Stimulated activated naive CD8-positive, alpha-beta T cell treated with anti-CD3 and anti-CD28 coated beads, Interleukin-15, amount 100 ng/mL, for 72 hours (primary cell): ENCODE data around the gene PADI6.

Experiments
- ATAC-seq: fragments of 150-1000 bp; cut with Tn5 transposase; 2 replicates; pipeline ENCODE4 v1.10.0; 2021; ENCODE audit warnings: mild to moderate bottlenecking, moderate library complexity
- DNase-seq, 2 donors: peaks; one replicate each; pipeline ENCODE4 v3.0.0; 2021 to 2022
- H3K27ac Mint-ChIP-seq, 2 donors: one replicate each; pipeline ENCODE4 v1.8.0; 2022; ENCODE audit warnings: mild to moderate bottlenecking in 2 of 2, mixed read lengths in 2 of 2, moderate library complexity in 2 of 2
- H3K27me3 Mint-ChIP-seq: one replicate; pipeline ENCODE4 v1.8.0; 2022; ENCODE audit warnings: mixed read lengths
- H3K4me1 Mint-ChIP-seq: one replicate; pipeline ENCODE4 v1.8.0; 2022; ENCODE audit warnings: mild to moderate bottlenecking, mixed read lengths
- H3K4me3 Mint-ChIP-seq, 2 donors: one replicate each; pipeline ENCODE4 v1.8.0; 2022; ENCODE audit warnings: mild to moderate bottlenecking in 2 of 2, mixed read lengths in 2 of 2, moderate library complexity in 1 of 2
- H3K9me3 Mint-ChIP-seq, 2 donors: one replicate each; pipeline ENCODE4 v1.8.0; 2022; ENCODE audit warnings: mixed read lengths in 2 of 2

The PADI6 gene

GRCh38 chr1:17350083-17350482, 21.9 kb upstream of the PADI6 start:
- ATAC-seq: no peak
- peaks cover 13% of the 10 kb centered on the region for H3K4me1 Mint-ChIP-seq
- no peaks in the 10 kb centered on the region for H3K27me3 Mint-ChIP-seq
- no peaks in the 10 kb centered on the region for H3K9me3 Mint-ChIP-seq
- H3K27ac Mint-ChIP-seq: peak overlapping the region; percentile 75 to 85
- no peak overlapping the region for H3K4me3 Mint-ChIP-seq
- no peak for DNase-seq

DNA sequence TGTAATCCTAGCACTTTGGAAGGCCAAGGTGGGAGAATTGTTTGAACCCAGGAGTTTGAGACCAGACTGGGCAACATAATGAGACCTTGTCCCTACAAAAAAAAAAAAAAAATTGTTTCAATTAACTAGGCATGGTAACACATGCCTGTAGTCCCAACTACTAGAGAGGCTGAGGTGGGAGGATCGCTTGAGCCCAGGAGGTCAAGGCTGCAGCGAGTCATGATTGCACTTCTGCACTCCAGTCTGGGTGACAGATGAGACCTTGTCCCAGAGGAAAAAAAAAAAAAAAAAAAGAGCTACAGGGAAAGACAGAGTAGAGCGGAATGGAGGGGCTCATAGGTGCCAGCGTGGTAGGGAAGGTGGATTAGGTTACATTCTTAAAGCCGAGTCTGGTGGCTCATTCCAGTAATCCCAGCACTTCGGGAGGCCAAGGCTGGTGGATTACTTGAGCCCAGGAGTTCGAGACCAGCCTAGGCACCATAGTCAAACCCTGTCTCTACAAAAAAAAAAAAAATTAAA, 21.0 kb upstream of the PADI6 start:
- no peak for ATAC-seq
- Mint-ChIP-seq H3K9me3 (no peaks in the 10 kb centered on the region), H3K27me3 (no peaks in the 10 kb centered on the region), H3K27ac (peak overlapping the region in 1 of 2 donors; percentile 58), H3K4me3 (no peak overlapping the region), H3K4me1 (peaks cover 20% of the 10 kb centered on the region)
- DNase-seq: no peak

DNA sequence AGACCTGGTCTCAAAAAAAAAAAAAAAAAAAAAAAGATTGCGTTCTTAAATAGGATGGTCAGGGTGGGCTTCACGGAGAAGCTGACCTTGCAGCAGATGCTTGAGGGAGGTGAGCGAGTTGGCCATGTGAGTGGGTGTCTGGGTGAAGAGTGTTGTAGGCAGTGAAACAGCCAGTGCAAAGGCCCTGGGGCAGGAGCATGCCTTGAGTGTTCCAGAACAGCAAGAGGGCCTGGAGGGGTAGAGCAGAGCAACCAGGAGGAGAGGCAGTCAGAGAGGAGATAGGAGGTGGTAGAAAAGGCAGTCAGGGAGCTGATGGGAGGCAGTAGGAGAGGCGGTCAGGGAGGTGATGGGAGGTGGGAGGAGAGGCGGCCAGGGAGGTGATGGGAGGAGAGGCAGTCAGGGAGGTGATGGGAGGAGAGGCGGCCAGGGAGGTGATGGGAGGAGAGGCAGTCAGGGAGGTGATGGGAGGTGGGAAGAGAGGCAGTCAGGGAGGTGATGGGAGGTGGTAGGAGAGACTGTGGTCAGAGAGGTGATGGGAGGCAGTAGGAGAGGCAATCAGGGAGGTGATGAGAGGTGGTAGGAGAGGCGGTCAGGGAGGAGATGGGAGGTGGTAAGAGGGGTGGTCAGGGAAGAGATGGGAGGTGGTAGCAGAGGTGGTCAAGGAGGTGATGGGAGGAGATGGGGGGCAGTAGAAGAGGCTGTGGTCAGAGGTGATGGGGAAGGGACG, 20.2 kb upstream of the PADI6 start:
- H3K4me3 Mint-ChIP-seq: no peak overlapping the region
- ATAC-seq: no peak
- peaks cover 28% of the 10 kb centered on the region for H3K4me1 Mint-ChIP-seq
- no peaks in the 10 kb centered on the region for H3K9me3 Mint-ChIP-seq
- H3K27ac Mint-ChIP-seq: peak overlapping the region in 1 of 2 donors; percentile 90
- H3K27me3 Mint-ChIP-seq: no peaks in the 10 kb centered on the region
- DNase-seq: no peak

GRCh38 chr1:17352419-17352909, 19.5 kb upstream of the PADI6 start:
- H3K4me1 Mint-ChIP-seq: peaks cover 31% of the 10 kb centered on the region
- H3K4me3 Mint-ChIP-seq: no peak overlapping the region
- no peaks in the 10 kb centered on the region for H3K9me3 Mint-ChIP-seq
- ATAC-seq (no peak), DNase-seq (no peak)
- no peaks in the 10 kb centered on the region for H3K27me3 Mint-ChIP-seq
- H3K27ac Mint-ChIP-seq: no peak overlapping the region

DNA sequence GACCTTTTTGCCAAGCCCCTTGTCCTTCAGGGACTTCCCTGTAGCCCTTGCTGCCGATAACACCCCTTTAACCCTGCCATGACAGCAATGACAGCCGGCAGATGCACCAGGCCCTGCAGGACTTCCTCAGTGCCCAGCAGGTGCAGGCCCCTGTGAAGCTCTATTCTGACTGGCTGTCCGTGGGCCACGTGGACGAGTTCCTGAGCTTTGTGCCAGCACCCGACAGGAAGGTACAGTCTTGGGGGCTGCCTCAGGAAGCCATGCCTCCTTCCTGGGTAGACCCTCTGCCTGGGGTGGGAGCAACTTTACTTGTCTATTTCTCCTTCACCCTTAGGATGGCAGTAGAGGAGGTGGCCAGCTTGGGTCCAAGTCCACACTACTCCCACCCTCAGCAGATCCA, 16.1 kb upstream of the PADI6 start:
- ATAC-seq (peak; percentile 98), DNase-seq (peak; percentile 50 to 73)
- H3K27ac Mint-ChIP-seq: peak overlapping the region; percentile 95 to 97
- H3K4me3 Mint-ChIP-seq: peak overlapping the region; percentile 84 to 88
- H3K4me1 Mint-ChIP-seq: peaks cover 24% of the 10 kb centered on the region
- H3K27me3 Mint-ChIP-seq: no peaks in the 10 kb centered on the region
- no peaks in the 10 kb centered on the region for H3K9me3 Mint-ChIP-seq

DNA sequence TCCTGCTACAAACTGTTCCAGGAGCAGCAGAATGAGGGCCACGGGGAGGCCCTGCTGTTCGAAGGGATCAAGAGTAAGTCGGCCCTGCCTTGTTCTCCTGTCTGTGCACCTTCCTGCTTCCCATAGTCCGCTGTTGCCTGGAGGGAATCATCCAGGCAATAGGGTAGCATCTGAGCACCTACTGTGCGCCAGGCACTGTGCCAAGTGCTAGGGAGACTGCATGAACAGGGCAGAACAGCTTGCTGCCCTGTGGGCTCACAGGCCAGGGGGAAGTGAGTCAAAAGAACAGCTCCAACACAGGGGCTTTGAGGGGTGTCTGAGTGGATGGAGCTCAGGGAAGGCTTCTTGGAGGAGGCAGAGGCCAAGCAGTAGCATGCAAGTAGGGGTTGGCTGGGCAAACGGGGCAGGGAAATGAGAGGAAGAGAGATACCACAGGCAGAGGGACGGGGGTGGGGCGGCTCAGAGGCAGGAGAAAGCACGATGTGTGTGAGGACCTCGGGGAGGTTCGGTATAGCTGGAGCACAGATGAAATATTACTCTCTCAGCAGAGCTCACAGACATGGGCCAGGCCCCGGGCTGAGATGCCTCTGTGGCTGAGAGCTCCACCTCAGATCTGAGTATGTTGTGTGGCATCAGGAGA, 15.5 kb upstream of the PADI6 start:
- Mint-ChIP-seq H3K9me3 (no peaks in the 10 kb centered on the region), H3K27ac (peak overlapping the region; percentile 95 to 97), H3K27me3 (no peaks in the 10 kb centered on the region), H3K4me3 (peak overlapping the region; percentile 84 to 88), H3K4me1 (peaks cover 24% of the 10 kb centered on the region)
- DNase-seq: peak in 1 of 2 donors; percentile 25
- peak; percentile 48 for ATAC-seq

DNA sequence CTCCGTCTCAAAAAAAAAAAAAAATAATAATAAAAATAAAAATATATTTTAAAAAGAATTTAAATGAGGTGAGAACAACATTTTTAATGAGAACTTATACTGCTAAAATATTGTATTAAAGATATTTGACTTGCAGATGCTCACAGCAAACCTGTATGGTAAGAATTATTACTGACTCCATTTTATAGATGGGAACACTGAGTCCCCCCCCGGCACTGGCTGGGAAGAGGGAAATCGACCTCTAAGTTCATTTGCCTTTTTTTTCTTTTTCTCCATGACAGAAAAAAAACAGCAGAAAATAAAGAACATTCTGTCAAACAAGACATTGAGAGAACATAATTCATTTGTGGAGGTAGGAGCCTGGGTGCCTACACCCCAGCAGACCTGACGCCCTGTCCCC, 13.4 kb upstream of the PADI6 start:
- Mint-ChIP-seq H3K9me3 (no peaks in the 10 kb centered on the region), H3K27me3 (no peaks in the 10 kb centered on the region), H3K4me1 (peaks cover 24% of the 10 kb centered on the region), H3K27ac (no peak overlapping the region), H3K4me3 (no peak overlapping the region)
- ATAC-seq: no peak
- no peak for DNase-seq

DNA sequence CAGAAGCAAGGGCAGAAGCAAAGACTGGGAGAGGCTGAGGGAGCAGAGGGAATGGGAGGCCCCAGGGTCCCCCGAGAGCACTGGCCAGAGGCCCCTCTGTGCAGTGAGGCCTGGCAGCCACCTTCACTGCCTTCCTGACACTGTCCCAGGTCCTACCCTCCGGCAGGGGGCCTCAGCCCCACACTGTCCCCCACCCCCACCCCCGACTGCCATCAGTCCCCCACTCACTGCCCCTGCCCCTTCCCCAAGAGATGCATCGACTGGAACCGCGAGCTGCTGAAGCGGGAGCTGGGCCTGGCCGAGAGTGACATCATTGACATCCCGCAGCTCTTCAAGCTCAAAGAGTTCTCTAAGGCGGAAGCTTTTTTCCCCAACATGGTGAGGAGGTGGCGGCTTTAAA, 13.0 kb upstream of the PADI6 start:
- H3K9me3 Mint-ChIP-seq: no peaks in the 10 kb centered on the region
- no peak overlapping the region for H3K4me3 Mint-ChIP-seq
- H3K27me3 Mint-ChIP-seq: no peaks in the 10 kb centered on the region
- H3K27ac Mint-ChIP-seq: no peak overlapping the region
- ATAC-seq (no peak), DNase-seq (no peak)
- H3K4me1 Mint-ChIP-seq: peaks cover 24% of the 10 kb centered on the region

DNA sequence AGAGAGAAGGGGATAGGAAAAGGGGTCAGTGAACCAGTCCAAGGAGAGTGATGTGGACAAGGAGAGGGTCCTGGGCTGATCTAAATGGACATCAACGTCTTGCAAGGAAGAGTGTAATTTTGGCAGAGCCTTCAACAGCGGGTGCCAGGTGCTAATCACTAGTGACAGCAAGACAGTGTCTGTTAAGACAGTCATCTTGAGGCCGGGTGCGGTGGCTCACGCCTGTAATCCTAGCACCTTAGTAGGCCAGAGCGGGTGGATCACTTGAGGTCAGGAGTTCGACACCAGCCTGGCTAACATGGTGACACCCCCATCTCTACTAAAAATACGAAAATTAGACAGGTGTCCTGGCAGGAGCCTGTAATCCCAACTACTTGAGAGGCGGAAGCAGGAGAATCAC, 12.2 kb upstream of the PADI6 start:
- no peak overlapping the region for H3K27ac Mint-ChIP-seq
- no peaks in the 10 kb centered on the region for H3K9me3 Mint-ChIP-seq
- no peak for ATAC-seq
- peaks cover 21% of the 10 kb centered on the region for H3K4me1 Mint-ChIP-seq
- no peak for DNase-seq
- no peak overlapping the region for H3K4me3 Mint-ChIP-seq
- no peaks in the 10 kb centered on the region for H3K27me3 Mint-ChIP-seq

DNA sequence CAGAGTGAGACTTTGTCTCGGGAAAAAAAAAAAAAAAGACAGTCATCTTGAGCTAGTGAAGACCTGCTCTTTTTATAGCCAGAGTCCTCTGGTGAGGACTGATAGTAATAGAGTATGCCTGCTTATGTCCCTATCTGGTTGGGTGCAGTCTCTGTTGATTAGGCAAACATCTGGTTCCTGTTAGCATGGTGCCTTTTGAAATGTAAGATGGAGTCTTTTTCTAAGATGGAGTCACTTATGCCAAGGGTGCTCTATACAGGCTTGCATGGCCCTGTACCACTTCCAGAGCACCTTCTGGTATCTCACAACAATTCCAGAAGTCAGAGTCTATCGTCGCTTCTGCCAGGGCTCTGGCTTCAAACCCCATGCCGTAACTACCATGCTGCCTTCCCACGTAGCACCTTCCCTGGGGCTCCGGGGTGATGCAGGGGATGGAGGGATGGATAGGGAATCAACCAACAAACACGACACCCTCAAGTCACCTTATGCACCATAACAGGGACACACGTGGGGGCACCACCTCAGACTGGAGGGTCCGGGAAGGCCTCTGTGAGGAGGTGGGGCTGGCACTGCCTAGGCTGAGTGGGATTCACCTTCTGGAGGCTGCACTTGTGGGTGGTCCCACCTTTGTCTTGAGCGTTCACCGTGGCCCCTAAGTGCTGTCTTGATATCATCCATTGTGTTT, 11.6 kb upstream of the PADI6 start:
- peaks cover 2% of the 10 kb centered on the region for H3K27me3 Mint-ChIP-seq
- H3K4me3 Mint-ChIP-seq: no peak overlapping the region
- DNase-seq (no peak), ATAC-seq (no peak)
- no peaks in the 10 kb centered on the region for H3K9me3 Mint-ChIP-seq
- H3K4me1 Mint-ChIP-seq: peaks cover 16% of the 10 kb centered on the region
- H3K27ac Mint-ChIP-seq: no peak overlapping the region

- no peak overlapping the region for H3K27ac Mint-ChIP-seq
- DNase-seq (no peak), ATAC-seq (no peak)
- no peak overlapping the region for H3K4me3 Mint-ChIP-seq
- H3K4me1 Mint-ChIP-seq: peaks cover 4% of the 10 kb centered on the region
- H3K9me3 Mint-ChIP-seq: no peaks in the 10 kb centered on the region
- peaks cover 14% of the 10 kb centered on the region for H3K27me3 Mint-ChIP-seq
Measured at GRCh38 chr1:17361687-17362086, 10.3 kb upstream of the PADI6 start.

DNA sequence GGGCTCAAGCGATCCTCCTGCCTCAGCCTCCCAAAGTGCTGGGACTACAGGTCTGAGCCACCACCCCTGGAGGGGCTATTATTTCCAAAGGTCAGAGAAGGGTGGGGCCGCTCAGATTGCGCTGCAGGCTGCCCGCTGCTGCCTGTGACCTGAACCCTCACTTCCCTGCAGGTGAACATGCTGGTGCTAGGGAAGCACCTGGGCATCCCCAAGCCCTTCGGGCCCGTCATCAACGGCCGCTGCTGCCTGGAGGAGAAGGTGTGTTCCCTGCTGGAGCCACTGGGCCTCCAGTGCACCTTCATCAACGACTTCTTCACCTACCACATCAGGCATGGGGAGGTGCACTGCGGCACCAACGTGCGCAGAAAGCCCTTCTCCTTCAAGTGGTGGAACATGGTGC, 8.6 kb upstream of the PADI6 start:
- no peaks in the 10 kb centered on the region for H3K9me3 Mint-ChIP-seq
- H3K27me3 Mint-ChIP-seq: peaks cover 15% of the 10 kb centered on the region
- no peak overlapping the region for H3K27ac Mint-ChIP-seq
- DNase-seq (no peak), ATAC-seq (no peak)
- H3K4me3 Mint-ChIP-seq: no peak overlapping the region
- H3K4me1 Mint-ChIP-seq: no peaks in the 10 kb centered on the region

DNA sequence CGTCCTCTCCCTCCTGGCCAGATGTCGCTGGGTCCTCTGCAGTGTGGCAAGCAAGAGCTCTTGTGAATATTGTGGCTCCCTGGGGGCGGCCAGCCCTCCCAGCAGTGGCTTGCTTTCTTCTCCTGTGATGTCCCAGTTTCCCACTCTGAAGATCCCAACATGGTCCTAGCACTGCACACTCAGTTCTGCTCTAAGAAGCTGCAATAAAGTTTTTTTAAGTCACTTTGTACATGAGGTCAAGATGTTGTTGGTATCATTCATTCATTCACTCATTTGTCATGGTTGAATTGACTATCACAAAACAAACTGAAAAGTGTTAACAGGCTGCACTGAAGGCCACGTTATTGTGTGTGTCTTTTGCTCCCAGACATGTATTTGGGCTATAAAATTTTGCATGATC, 8.2 kb upstream of the PADI6 start:
- peaks cover 15% of the 10 kb centered on the region for H3K27me3 Mint-ChIP-seq

DNA sequence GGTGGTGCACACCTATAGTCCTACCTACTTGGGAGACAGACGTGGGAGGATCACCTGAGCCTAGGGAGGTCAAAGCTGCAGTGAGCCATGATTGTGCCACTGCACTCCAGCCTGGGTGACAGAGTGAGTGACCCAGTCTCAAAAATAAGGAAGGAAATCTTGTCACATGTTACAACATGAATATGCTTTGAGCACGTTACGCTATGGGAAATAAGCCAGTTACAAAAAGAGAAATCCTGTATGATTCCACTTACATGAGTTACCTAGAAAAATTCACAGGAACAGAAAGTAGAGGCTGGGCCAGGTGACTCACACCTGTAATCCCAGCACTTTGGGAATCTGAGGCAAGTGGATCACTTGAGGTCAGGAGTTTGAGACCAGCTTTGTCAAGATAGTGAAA, 6.7 kb upstream of the PADI6 start:
- Mint-ChIP-seq H3K27ac (no peak overlapping the region), H3K27me3 (peaks cover 15% of the 10 kb centered on the region), H3K4me3 (no peak overlapping the region), H3K9me3 (no peaks in the 10 kb centered on the region), H3K4me1 (no peaks in the 10 kb centered on the region)
- no peak for DNase-seq
- no peak for ATAC-seq

More for the DNA sequence above, 8.2 kb upstream of the PADI6 start:
- H3K9me3 Mint-ChIP-seq: no peaks in the 10 kb centered on the region
- H3K4me1 Mint-ChIP-seq: no peaks in the 10 kb centered on the region
- DNase-seq (no peak), ATAC-seq (no peak)
- no peak overlapping the region for H3K27ac Mint-ChIP-seq
- no peak overlapping the region for H3K4me3 Mint-ChIP-seq

DNA sequence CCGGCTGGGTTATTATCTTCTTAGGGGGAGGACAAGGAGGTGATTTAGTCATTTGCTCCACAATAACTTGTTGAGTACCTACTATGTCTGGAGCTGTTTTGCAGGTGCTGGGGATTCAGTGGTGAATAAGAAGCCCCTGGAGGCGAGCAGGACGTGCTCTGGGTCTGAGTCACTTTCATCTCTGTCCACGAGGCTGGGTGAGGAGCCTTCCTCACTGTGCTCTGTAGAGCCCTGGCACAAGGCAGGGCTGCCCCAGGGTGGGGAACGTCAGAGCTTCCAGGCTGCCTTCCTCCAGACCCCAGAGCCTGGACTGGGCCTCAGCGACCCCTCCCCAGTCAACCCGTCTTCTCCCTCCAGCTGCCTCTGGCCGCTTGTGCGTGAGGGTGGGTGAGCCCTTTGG, 2.5 kb upstream of the PADI6 start:
- Mint-ChIP-seq H3K9me3 (no peaks in the 10 kb centered on the region), H3K4me3 (no peak overlapping the region), H3K27me3 (peaks cover 15% of the 10 kb centered on the region), H3K4me1 (no peaks in the 10 kb centered on the region), H3K27ac (no peak overlapping the region)
- DNase-seq (no peak), ATAC-seq (no peak)

GRCh38 chr1:17370618-17371017, 1.4 kb upstream of the PADI6 start:
- DNase-seq (no peak), ATAC-seq (peak; percentile 69)
- no peaks in the 10 kb centered on the region for H3K4me1 Mint-ChIP-seq
- no peaks in the 10 kb centered on the region for H3K9me3 Mint-ChIP-seq
- no peak overlapping the region for H3K27ac Mint-ChIP-seq
- no peak overlapping the region for H3K4me3 Mint-ChIP-seq
- peaks cover 11% of the 10 kb centered on the region for H3K27me3 Mint-ChIP-seq
